Endometrial microvascular endothelial cells (primary cell): ENCODE results near the gene DGCR8. TPM values are rescaled to one million over a fixed set of nuclear protein-coding genes. Genes with fewer than 3 reads are reported as not detected.
"Not testable (repeated sequence)": the region's sequence is repeated elsewhere in the genome, so short reads cannot be mapped to it uniquely, and the experiment has no call there.

Source experiments
- in situ Hi-C: cut with HindIII; loops from 2 replicates; pipeline ENCODE4 v1.10.0; 2017; ENCODE audit warnings: low sequenced_read_pairs, low pct_unique_long_range_greater_than_20kb; ENCODE audit errors: inconsistent ontology term
- total RNA-seq: library from RNA; depleted of rRNA; stranded (reverse); fragments of >200 nt; gene quantifications from one replicate; pipeline ENCODE4 v1.2.3, GENCODE V29; 2015; ENCODE audit errors: inconsistent ontology term

The DGCR8 gene
- total RNA-seq, 1 donor from 2014 or later = 28.9 TPM

- in situ Hi-C loops = no loop called here
Measured at GRCh38 chr22:20155330-20156041, 75.4 kb downstream of the DGCR8 start.

GRCh38 chr22:20156042-20156389 is 76.0 kb downstream of the DGCR8 start:
- in situ Hi-C loops = no loop called here

- in situ Hi-C loops = no loop called here
Measured at GRCh38 chr22:20156611-20157429, 76.8 kb downstream of the DGCR8 start.

- in situ Hi-C loops = no loop called here
Measured at GRCh38 chr22:20157430-20158183, 77.6 kb downstream of the DGCR8 start.

GRCh38 chr22:20158391-20159036 is 78.5 kb downstream of the DGCR8 start:
- in situ Hi-C loops = no loop called here

- in situ Hi-C loops = no loop called here
Measured at GRCh38 chr22:20159076-20159475, 79.0 kb downstream of the DGCR8 start.

- in situ Hi-C loops = not testable (repeated sequence)
Measured at GRCh38 chr22:20159531-20159930, 79.5 kb downstream of the DGCR8 start.

GRCh38 chr22:20160041-20160440 is 80.0 kb downstream of the DGCR8 start:
- in situ Hi-C loops = no loop called here

Other genes with a start within 250 kb of the DGCR8 start
- 19.7 TPM for gene GNB1L, start 225.4 kb upstream of the DGCR8 start, total RNA-seq
- 36.2 TPM for gene RTL10, start 225.4 kb upstream of the DGCR8 start, total RNA-seq
- gene COMT, start 138.5 kb upstream of the DGCR8 start, total RNA-seq = 332 TPM
- gene TXNRD2, start 138.4 kb upstream of the DGCR8 start, total RNA-seq = 61.6 TPM
- gene ARVCF, start 63.4 kb upstream of the DGCR8 start, total RNA-seq = 60.4 TPM
- 48.9 TPM for gene TANGO2, start 59.1 kb upstream of the DGCR8 start, total RNA-seq
- gene RANBP1, start 35.9 kb downstream of the DGCR8 start, total RNA-seq = 436 TPM
- 74.0 TPM for gene TRMT2A, start 37.0 kb downstream of the DGCR8 start, total RNA-seq
- 35.2 TPM for gene ZDHHC8, start 51.6 kb downstream of the DGCR8 start, total RNA-seq
- gene CCDC188, start 70.8 kb downstream of the DGCR8 start, total RNA-seq = 2.6 TPM
- not detected for gene RTN4R, start 188.1 kb downstream of the DGCR8 start, total RNA-seq
- gene DGCR6L, start 239.8 kb downstream of the DGCR8 start, total RNA-seq = 78.5 TPM